Activated T-helper 9 cell treated with anti-CD3 and anti-CD28 coated beads, Interleukin-2, amount 50 U/mL, for 16 hours (primary cell): ENCODE results near the gene ESPNL.

Source experiments
- DNase-seq: peaks from one replicate; pipeline ENCODE4 v3.0.0-alpha.2; 2020; ENCODE audit warnings: low read depth

ESPNL gene

DNA sequence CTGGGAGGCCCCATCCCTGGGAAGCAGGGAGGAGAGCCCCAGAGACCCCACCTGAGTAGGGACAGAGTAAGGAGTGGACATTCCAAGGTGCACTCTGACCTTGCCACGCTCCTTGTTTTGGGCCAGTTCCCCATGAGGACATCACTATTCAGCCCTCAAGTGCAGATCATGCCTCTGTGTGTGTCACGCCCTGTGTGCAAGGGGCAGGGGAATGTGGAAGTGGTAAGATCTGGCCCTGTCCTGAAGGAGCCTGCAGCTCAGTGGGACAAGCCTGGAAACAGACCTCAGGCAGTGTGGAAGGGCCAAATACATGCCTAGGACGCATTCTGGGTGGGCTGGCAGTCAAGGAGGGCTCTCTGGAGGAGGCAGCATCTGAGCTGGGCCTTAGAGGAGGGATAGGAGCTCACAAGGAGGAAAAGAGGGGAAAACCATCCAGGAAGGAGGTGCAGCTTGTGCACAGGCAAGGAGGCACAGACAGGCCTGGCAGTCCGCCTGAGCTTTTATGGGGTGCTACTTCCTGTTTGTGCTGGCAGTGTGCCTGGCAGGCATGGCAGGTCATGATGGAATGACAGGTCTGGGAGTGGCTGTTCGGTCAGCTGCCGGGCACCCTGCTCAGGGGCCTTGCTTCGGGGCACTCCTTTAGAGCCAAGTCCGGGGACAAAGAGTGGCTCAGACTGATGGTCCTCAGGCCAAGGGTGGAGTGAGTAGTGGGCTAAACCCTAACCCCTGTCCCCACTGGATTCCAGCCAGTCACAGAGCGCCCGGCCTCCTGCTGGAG lies 41.6 kb downstream of the ESPNL start:
- DNase-seq = no peak

- DNase-seq = no peak
These were observed 42.5 kb downstream of the ESPNL start for GRCh38 chr2:238142382-238143205.

DNA sequence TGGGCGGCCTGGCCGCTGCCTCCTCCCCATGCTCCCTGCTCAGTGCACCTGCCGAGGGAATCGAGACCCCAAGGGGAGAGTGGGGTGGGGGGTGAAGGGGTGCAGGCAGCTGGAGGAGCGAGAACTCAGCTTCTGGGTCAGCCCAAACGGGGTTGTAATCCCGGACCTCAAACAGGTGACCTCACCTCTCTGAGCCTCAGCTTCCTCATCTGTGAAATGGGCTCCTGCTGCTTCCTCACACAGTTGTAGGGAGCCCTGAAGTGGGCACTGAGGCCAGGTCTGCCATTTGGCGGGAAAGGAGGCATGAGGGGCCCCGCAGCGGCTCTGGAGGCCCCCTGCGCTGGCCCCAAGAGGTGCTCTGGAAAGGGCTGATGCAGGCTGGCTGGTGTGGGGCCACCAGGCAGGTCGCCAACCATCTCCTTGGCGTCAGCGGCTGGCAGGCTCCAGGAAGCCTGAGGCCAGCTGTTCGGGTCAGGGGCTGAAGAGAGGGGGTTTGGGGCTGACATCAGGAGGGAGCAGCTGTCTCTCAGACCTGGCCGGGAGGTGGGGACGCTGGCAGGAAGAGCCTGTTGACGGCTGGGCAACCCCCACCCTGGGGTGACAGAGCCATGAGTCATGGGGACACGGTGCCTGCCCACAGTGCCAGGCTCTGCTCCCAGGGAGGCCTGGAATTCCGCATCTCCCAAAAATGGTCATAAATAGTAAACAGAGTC lies 43.3 kb downstream of the ESPNL start:
- DNase-seq = no peak

GRCh38 chr2:238144262-238144661 lies 44.1 kb downstream of the ESPNL start:
- no peak for DNase-seq

DNA sequence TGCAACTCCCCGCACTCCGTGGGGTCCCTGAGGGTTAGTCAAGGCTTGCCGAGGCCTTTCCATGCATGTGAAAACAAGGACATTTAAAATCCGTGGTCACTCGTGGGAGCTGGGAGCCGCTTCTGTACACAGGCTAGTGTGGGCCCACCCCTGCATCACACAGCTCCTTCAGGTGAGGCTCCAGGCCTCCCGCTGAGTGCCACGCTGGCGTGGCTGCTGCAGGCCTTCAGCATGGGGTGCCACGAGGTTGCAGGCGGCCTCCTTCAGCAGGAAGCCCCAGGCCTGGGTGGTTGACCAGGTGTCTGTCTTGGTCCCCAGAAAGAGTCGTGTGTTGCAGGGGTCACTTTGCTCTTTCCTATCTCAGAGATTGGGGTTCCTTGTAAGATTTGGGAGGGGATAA lies 44.9 kb downstream of the ESPNL start:
- no peak for DNase-seq

- no peak for DNase-seq
These were observed 45.7 kb downstream of the ESPNL start for GRCh38 chr2:238145851-238146250.

DNA sequence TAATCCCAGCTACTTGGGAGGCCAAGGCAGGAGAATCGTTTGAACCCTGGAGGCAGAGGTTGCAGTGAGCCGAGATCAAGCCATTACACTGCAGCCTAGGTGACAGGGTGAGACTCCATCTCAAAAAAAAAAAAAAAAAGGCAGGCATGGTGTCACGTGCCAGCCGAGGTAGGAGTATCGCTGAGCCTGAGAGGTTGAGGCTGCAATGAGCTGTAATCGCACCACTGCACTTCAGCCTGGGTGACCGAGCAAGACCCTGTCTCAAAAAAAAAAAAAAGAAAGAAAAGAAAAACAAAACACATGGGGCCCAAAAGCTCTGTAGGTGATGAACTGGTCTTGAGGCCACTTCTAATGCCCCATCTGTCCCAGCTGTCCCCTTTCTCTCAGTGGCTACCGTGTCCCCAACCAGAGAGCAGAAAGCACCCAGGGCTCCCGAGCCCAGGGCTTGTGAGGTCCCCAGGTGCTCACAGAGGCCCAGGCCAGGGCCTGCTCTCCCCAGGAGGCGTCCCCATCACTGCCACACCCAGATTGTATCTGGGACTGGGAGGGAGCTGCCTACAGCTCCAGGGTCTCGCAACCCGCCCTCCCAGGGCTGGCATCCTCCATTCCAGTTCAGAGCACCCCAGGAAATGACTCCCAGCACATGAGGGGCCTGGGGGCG lies 46.9 kb downstream of the ESPNL start:
- no peak for DNase-seq

DNA sequence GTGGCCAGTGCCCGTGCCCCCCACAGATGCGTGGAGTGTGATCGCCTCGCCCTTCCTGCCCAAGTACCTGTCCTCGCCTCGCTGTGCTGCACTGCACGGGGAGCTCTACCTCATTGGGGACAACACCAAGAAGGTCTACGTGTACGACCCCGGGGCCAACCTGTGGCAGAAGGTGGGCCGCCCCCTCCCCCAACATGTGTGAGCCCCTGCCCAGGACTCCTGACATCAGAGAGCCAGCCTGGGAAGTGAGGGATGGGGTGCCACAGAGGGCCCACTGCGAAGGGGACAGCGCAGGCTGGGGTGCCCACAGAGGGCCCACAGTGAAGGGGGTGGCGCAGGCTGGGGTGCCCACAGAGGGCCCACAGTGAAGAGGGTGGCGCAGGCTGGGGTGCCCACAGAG lies 48.8 kb downstream of the ESPNL start:
- DNase-seq = no peak

GRCh38 chr2:238149841-238150572 lies 49.9 kb downstream of the ESPNL start:
- DNase-seq = no peak

GRCh38 chr2:238150686-238151085 lies 50.5 kb downstream of the ESPNL start:
- no peak for DNase-seq

GRCh38 chr2:238151205-238151604 lies 51.1 kb downstream of the ESPNL start:
- no peak for DNase-seq

DNA sequence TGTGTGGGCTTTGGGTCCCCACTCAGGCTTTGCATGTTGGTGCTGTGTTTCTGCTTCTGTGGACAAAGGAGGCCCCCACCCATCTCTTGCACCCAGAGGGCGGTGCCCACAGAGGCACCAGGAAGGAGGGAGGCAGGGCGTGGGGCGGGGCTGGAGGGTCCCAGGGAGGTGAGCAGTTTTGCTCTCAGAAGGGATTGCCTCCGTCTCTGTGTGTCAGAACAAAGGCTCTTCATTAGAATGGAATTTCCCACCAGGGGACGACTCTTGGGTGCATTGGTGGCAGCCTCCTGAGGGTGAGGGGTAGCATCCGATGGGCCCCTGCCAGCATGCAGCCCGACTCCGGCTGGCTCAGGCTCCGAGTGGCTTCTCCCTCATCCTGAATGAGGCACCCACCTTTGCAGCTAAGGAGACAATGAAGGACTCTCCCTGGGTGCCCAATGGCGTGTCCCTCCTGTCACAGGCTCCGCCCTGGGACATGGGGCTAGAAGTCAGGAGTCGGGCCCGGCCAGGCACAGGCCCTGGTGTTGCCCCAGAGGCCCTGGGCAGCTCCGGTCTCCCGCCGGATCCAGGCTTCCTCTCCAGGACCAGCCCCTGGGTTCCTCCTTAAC lies 51.6 kb downstream of the ESPNL start:
- DNase-seq = no peak

- no peak for DNase-seq
These were observed 52.9 kb downstream of the ESPNL start for GRCh38 chr2:238152771-238153688.

DNA sequence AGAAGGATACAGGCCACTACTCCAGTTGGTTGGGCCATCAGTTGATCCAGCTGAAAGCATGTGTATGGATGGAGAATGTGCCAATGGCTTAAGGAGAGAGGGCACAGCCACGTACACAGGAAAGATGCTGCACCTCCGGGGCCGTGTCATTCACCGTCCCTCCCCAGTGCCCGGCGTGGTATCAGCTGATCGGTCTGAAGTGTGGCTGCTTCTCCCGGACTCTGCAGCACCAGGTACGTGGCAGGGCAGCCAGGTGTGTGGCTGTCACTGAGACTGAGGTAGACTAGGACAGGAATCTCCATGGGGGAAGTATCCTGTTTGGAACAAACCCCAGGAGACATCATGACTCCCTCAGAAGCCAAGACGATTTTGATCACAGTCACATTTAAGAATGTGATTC lies 54.4 kb downstream of the ESPNL start:
- no peak for DNase-seq

- DNase-seq = no peak
These were observed 55.1 kb downstream of the ESPNL start for GRCh38 chr2:238155051-238155760.

- no peak for DNase-seq
These were observed 55.9 kb downstream of the ESPNL start for GRCh38 chr2:238155761-238156694.

DNA sequence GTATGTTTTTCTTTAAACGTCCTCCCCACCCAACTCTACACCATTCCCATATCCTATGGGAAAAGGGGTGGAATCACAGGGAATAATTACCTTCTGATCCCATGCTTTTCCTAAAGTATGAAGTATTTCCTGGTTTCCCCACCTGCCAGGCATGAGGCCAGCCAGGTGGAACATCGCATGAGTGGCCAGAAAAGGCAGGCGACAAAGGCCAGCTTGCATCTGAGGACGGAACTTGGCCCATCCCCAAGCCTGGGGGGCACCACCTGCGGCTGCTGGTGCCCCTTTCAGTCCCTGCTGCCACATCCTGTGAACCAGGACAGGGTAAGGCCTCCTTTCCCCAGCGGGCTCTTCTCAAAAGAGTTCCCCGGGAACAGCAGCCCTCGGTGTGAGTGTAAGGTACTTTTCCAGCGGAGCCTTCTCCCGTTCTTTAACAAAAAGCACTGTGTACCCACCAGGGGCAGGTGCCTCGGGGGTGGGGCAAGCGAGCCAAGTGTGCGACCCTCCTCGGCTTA lies 57.4 kb downstream of the ESPNL start:
- no peak for DNase-seq

GRCh38 chr2:238158018-238158508 lies 57.9 kb downstream of the ESPNL start:
- no peak for DNase-seq
